Astrocyte of the cerebellum (primary cell): Measurements from ENCODE around the gene PTPRC.
A peak's percentile ranks its signal among the peaks of the same experiment; 100 is the strongest.

ENCODE experiments used
- DNase-seq: peaks from one replicate; pipeline ENCODE4 v3.0.0-alpha.2; 2011; ENCODE audit warnings: low read depth
- H3K4me3 ChIP-seq: 2 replicates; pipeline ENCODE4 v1.5.1; 2011; ENCODE audit warnings: mild to moderate bottlenecking, low read depth, low read length, moderate library complexity
- CTCF ChIP-seq: IDR thresholded peaks from 2 replicates; pipeline ENCODE4 v1.5.1; 2012; ENCODE audit warnings: low read length, low read depth, moderate library complexity, mild to moderate bottlenecking; ENCODE audit errors: missing control alignments
- in situ Hi-C: cut with HindIII; loops from 2 replicates; pipeline ENCODE4 v1.10.0; 2017; ENCODE audit warnings: low sequenced_read_pairs

Gene PTPRC

GRCh38 chr1:198656500-198656932 is 17.7 kb downstream of the PTPRC start:
- DNase-seq: no peak
- no peak for TF ChIP-seq CTCF
- in situ Hi-C loops: no loop called here
- no peak overlapping the region for H3K4me3 ChIP-seq

- peak; percentile 99 for DNase-seq
- no peak overlapping the region for H3K4me3 ChIP-seq
- in situ Hi-C loops: no loop called here
- no peak for TF ChIP-seq CTCF
Measured at GRCh38 chr1:198657550-198658064, 18.8 kb downstream of the PTPRC start.

DNA sequence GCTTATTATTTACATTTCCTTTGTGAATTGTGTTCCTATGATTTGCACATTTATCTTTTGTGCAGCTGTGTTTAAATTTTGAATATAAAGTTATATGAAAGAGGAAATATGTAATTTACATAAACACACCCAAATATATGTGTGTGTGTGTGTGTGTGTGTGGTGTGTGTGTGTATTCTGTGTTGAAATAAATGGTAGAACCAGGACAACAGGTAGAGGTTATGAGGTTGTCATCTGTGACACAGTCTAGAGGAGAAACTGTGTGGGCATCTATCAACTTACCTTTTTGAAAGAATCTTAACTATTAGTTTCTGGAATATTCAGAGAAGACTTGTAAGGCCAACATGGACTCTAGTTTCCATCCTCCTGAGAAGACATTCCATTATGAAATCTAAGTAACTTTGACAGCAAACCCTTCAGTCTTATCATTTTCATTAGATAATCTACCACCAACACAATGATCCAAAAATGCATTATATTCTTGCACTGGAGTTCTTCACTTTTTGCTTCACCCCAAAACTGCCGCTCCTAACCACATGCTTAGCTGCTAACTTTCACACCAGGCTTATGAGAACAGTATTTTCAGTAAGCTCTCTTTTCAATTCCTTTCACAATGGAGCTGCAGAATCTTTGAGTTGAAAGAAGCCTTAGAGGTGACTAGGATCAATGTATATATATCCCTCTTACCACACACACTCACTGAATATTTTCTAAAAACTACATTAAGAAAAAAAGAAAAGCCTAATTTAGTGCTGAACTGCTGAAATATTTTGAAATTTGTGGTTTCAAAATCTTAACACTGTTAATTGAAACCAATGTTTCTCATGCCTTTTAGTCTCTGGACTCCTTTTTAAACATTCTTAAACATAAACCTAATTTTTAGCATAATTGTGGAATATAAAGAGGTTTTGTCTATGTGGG is 21.8 kb downstream of the PTPRC start:
- no peak for DNase-seq
- TF ChIP-seq CTCF: no peak
- no peak overlapping the region for H3K4me3 ChIP-seq
- in situ Hi-C loops: no loop called here

DNA sequence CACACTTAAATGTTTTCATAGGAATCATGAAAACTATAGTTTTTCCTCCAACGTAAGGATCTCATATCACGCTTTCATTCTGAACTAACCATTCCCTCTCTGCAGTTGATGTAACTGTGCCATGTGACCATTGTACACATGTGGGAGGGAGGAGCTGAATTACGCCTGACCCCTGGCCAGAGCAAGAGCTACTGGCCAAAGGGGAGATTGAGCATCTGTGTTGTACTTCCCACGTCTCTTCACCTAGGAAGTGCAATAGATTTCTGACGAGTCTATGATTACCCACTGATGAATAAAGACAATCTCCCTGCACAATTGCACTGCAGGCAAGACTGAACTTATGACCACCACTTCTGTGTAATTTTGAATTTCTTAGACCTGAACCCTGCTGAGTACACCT is 24.0 kb downstream of the PTPRC start:
- in situ Hi-C loops: no loop called here
- TF ChIP-seq CTCF: no peak
- DNase-seq: no peak
- no peak overlapping the region for H3K4me3 ChIP-seq

GRCh38 chr1:198664068-198664788 is 25.4 kb downstream of the PTPRC start:
- in situ Hi-C loops: no loop called here

More at GRCh38 chr1:198664068-198664788, 25.4 kb downstream of the PTPRC start:
- no peak for DNase-seq
- no peak overlapping the region for H3K4me3 ChIP-seq
- TF ChIP-seq CTCF: no peak
